ENCODE data around the gene STAC3.

The STAC3 gene

GRCh38 chr12:57221169-57221917 is 29.6 kb downstream of the STAC3 start:
- no peak for DNase-seq (ENCODE audit: low read depth)
- no peak overlapping the region for H3K4me3 ChIP-seq (ENCODE audit: low read depth, low read length)
- TF ChIP-seq, protein P1, sequence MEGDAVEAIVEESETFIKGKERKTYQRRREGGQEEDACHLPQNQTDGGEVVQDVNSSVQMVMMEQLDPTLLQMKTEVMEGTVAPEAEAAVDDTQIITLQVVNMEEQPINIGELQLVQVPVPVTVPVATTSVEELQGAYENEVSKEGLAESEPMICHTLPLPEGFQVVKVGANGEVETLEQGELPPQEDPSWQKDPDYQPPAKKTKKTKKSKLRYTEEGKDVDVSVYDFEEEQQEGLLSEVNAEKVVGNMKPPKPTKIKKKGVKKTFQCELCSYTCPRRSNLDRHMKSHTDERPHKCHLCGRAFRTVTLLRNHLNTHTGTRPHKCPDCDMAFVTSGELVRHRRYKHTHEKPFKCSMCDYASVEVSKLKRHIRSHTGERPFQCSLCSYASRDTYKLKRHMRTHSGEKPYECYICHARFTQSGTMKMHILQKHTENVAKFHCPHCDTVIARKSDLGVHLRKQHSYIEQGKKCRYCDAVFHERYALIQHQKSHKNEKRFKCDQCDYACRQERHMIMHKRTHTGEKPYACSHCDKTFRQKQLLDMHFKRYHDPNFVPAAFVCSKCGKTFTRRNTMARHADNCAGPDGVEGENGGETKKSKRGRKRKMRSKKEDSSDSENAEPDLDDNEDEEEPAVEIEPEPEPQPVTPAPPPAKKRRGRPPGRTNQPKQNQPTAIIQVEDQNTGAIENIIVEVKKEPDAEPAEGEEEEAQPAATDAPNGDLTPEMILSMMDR (IDR thresholded peaks at IDR 0.05; ENCODE audit: insufficient read depth, low read depth, low read length, missing control alignments), result no peak

GRCh38 chr12:57220770-57221168 is 30.2 kb downstream of the STAC3 start:
- DNase-seq (ENCODE audit: low read depth), result no peak
- TF ChIP-seq, protein P1 (IDR thresholded peaks at IDR 0.05; ENCODE audit: insufficient read depth, low read depth, low read length, missing control alignments), result no peak
- no peak overlapping the region for H3K4me3 ChIP-seq (ENCODE audit: low read depth, low read length)

GRCh38 chr12:57219993-57220754 is 30.8 kb downstream of the STAC3 start:
- TF ChIP-seq, protein P1 (IDR thresholded peaks at IDR 0.05; ENCODE audit: insufficient read depth, low read depth, low read length, missing control alignments), result no peak
- H3K4me3 ChIP-seq (ENCODE audit: low read depth, low read length), result no peak overlapping the region
- DNase-seq (ENCODE audit: low read depth), result no peak

- TF ChIP-seq, protein P1 (IDR thresholded peaks at IDR 0.05; ENCODE audit: insufficient read depth, low read depth, low read length, missing control alignments), result no peak
- no peak overlapping the region for H3K4me3 ChIP-seq (ENCODE audit: low read depth, low read length)
- no peak for DNase-seq (ENCODE audit: low read depth)
These were observed 31.6 kb downstream of the STAC3 start for GRCh38 chr12:57219205-57219992.

- H3K4me3 ChIP-seq (ENCODE audit: low read depth, low read length), result no peak overlapping the region
- no peak for DNase-seq (ENCODE audit: low read depth)
- TF ChIP-seq, protein P1 (IDR thresholded peaks at IDR 0.05; ENCODE audit: insufficient read depth, low read depth, low read length, missing control alignments), result no peak
These were observed 32.7 kb downstream of the STAC3 start for GRCh38 chr12:57218030-57218853.
